ENCODE measurements around the gene PRRX2.
A peak's percentile ranks its signal among the peaks of the same experiment; 100 is the strongest.

PRRX2 gene

DNA sequence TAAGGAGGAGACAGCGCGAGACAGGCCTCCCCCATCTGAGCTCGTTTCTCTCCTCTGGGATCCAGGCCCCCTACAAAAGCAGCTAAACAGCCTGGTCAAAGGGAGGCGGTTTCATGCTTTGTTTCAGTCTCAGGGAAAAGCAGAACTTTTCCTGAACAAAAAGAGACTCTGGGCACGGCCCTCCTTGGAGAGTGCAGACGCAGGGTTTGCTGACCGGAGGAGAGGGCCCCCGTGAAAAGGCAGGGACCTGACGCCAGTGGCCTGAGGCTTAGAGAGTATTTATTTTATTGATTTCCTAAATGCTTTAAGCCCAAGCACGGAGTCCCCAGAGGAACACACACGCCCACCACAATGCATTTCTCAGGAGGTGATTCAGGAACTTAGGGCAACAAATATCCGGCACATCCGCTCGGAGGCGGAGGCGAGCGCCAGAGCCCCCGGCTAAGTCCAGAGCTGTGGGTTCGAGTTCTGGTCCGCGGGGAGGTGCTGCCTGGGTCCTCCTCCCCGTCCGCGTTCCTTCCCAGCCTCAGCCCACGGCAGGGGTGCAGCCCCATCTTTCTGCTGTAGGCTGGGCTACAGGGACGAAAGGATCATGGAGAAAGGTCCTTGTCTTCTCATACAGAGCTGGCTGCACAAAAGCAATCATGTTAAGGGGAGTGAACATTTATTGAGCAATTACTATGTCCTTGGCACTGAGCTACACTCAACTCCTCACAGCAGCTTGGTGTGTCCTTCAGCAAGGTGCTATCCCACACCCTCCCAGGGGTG lies 47.4 kb downstream of the PRRX2 start:
- no peak for DNase-seq

DNA sequence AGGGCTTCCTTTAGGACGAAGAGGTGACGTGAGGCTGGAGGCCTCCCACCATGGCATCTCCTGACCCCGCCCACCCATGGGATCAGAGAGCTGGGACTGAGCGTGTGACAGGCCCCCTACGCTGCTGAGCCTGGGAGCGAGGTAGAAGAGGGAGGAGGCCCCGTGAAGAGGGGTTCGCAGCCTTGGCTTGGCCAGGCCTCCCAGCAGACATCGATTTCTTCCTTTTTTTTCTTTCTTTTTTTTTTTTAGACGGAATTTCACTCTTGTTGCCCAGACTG lies 47.9 kb downstream of the PRRX2 start:
- no peak for DNase-seq

DNA sequence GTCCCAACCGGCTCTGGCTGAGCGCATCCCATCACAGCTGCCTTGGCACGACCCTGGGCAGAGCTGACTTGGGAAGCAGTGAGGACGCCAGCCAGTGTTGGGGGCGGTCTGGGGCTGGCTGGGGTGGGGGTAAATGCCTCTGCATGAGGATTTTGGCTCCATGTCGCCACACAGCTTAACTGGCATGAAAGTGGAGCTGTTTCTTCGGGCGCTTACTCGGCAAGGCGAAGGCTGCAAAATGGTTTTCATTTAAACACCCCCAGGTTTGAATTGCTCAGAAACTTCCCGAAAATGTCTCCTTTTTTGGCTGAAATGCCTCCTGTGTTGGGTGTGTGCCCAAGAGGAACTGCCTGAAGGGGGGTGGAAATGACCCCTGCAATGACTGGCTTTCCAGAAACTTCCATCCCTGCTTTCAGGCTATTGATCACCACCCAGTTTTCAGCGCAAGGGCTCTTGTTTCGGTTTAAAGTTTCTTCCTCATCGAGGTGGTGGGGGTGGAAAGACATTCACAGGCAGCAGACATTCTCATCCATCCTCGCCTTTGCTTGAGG lies 49.1 kb downstream of the PRRX2 start:
- DNase-seq, result no peak

DNA sequence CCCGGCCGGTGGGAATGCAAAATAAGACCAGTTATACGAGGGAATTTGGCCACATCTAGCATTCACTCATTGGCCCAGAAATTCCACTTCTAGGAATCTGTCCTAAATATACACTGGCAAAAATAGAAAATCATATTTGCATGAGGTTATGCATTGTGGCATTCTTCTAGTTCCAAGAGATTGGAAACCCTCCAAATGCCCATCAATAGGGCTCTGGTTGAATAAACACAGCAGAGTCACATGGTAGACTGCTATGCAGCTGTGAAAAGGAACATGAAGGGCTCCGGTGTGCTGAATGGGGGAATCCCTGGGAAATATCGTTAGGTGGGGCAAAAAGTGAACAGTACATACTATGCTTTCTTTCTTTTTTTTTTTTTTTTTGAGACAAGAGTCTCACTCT lies 50.6 kb downstream of the PRRX2 start:
- DNase-seq, result no peak

DNA sequence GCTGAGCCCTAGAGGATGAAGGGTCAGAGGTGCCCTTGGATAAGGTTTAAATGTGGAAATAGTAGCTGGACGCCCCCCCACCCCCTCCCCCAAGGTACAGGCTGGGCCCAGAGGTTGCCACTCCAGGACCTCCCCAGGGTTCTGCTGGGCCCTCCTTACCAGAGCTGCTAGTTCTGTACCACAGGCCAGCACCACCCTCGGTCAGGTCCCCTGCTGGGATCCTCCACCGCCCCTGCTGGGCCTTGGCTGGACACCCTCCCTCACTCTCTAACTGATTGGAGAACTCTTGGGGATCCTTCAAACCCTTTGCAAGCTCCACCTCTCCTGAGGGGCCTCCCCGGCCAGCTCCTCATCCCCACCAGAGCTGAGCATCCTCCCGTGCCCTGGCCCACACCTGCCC lies 52.5 kb downstream of the PRRX2 start:
- no peak for DNase-seq

DNA sequence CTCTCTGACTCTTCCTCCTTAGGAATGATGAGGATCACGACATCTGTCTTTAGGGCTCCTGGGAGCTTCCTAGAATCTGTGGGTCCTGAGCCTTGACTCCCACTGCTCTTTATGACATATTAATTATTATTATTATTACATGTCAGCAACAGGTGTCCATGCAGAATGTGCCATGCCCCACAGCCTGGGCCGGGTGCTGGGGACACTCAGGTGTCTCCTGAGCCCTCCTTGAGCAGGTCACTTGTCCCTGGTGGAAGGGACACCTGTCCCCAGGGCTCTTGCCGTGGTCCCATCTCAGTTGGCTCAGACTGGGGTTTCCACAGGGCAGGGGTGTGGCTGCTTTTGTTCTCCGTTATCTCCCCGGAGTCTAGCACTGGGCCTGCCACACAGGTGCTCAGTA lies 53.2 kb downstream of the PRRX2 start:
- DNase-seq, result no peak

DNA sequence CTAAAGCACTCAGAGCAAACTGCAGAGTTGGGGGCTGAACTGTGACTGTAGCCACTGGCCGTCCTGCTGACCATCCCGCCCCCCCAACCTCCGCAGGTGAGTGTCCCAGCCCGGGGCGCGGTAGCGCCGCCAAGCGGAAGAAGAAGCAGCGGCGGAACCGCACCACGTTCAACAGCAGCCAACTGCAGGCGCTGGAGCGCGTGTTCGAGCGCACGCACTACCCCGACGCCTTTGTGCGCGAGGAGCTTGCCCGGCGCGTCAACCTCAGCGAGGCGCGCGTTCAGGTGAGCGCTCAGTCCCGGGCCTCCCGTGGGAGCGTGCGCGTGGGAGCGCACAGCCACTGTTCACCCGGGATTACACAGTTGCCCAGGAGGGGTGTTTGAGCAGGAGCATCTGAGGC lies 53.7 kb downstream of the PRRX2 start:
- no peak for DNase-seq

DNA sequence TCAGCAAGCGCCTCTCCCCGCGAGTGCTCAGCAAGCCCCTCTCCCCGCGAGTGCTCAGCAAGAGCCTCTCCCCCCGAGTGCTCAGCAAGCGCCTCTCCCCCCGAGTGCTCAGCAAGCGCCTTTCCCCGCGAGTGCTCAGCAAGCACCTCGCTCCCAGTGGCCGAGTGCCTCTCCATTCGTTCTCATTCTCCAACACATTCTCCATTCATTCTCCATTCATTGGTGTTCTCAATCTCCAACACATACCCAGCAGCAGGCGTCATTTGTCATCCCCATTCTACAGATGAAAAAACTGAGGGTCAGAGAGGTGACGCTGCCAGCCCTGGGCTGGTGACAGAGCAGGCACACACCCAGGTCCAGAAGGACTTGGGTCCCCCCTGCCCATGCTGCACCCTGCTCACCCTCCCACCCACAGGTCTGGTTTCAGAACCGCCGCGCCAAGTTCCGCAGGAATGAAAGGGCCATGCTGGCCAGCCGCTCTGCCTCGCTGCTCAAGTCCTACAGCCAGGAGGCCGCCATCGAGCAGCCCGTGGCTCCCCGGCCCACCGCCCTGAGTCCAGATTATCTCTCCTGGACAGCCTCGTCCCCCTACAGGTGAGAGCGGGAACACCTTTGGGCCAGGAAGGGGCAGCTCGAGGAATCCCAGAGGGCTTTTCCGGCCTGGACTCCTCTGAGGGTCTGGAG lies 54.9 kb downstream of the PRRX2 start:
- no peak for DNase-seq

DNA sequence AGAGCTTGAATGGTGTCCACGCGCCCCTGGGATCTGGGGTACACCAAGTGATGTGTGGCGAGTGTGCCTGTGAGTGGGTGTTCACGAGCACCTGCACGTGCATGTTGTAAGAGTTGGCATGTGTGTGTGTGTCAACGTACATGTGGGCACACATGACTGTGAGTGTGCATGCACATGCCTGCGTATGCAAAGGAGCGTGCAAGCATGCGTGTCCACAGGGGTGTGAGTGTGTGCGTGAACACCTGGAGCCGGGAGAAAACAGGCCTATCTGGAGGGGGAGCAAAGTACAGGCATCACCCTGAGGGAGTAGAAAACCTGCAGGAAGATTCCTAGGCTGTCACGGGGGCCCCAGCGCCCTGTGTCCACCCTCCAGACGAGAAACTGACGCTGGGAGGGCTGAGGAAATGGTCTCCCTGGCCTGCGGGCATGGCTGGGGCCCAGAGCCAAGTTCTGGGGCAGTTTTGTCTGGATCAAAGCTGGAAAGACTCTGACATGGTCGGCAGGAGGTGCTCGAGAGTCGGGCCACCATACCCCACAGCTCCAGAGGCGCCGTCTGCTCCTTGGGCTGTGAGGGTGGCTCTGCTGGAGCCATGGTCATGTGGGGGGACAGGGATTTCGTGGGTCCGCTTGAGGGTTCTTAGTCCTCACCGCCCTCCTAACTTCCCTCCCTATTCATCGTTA lies 55.6 kb downstream of the PRRX2 start:
- DNase-seq, result no peak

DNA sequence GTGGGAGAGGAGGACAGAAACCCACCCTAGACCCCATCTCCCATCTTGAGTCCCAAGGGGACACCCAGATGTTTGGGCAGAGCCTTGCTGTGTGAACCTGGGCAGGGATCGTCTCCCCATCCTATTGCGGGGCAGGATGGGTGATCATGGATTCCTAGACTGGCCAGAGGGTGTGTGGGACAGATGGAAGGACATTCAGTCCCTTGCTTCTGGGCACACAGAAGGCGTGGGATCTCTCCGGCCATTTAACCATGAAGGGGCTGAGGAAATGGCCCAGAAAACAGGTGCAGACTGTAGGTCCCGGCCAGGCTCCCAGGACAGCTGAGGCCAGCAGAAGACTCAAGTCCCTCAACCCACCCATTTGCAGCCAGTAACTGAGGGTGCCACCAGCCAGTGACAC lies 57.5 kb downstream of the PRRX2 start:
- DNase-seq, result no peak

DNA sequence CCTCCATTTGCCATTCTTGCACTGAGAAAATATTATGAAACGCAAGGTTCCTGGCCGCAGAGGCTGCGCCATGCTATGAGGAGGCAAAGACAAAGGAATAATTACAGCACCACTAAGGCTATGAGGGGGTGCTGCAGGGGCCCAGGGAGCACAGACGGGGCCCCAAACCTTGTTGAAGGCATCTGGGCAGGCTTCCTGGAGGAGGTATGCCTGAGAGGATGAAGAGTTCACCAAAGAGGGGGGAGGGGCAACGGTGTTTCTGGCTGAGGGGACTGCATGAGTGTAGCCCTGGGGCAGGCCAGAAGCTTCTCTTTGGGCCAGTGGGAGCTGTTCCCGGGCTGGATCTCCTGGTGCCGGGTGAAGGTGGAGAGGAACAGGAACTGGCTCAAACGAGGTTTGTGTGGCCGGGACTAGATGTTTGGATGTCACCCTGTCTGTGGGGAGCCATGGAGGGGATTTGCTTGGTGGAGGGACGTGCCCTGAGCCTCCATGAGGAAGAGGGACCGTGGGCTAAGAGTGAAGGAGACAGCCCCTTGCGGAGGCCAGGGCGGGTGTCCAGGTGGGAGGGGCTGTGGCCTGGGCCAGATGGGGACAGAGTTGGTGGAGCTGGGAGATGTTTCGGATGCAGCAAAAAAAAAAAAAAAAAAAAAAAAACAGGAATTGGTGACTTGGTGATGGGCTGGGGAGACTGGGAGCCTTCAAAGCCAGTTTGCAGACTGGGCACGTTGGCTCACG lies 59.2 kb downstream of the PRRX2 start:
- no peak for DNase-seq

DNA sequence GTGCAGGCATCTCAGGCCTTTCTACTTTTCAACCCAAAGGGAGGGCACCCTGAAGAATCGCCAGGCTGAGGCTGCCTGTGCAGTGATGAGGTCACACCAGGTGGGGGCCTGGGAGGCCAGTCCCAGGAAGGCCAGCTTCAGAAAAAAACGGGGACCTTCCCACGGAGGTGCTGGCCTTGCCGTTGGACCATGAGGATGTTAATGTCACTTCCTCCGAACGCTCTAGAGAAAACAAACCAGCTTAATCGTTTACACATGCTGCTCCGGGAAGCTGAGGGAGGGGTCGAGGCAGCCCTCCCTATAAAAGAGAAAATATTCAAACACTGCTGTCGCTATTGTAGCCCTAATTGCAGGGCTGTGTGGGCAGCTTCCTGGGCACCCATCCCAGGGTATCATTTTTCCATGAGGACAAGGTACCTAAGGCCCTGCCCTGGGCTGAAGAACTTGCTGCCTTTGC lies 60.4 kb downstream of the PRRX2 start:
- no peak for DNase-seq

DNA sequence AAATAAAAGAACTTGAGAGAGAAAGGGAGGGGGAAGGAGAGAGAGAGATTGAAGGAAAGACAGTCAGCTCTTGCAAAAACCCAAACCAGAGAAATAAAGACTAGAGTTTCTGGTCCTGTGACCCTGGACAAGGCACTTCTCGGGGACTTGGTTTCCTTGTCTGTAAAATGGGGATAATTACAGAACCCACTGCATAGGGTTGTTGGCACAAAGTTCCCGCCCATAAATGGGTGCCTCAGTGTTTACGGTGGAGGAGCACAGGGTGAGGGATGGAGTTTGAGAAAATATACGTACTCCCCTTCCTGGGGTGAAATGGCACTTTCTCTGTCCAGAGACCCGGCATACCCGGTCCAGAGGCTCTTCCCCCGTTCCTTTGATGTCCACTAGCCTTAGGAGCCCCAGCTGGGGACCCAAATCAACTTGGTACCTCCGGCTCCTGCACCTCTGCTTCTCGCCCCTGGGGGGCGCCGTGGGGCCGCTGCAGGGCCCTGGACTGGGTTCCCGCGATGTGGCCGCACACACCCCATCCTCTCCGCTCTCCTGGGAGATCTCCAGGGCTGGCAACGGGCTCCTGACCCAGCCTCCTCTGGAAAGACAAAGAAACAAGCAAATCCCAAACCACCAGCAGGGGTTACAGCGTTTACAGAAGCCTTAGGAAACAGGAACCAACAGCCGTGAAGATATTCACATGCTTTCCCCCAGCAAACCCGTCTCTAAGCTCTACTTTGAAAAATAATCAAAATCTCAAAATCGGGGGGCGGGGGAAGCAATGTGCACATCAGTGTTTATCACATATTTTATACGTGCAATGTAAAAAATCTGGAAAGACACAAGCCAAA lies 61.1 kb downstream of the PRRX2 start:
- DNase-seq, result peak; percentile 63

DNA sequence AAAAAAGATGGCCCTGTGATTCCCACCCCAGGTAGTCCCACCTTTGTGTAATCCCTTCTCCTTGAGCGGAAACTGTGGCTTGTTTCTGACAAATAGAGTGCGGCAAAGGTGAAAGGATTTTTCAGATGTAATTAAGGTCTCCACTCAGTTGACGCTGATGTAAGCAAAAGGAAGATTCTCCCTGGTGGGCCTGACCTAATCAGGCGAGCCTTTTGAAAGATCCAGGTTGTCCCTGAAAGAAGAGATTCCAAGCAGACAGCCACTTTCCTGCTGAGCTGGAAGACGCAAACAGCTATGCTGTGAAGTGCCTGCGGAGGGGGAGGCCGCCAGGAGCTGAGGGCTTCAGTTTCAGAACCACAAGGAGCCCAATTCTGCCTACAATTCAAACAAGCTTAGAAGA lies 63.3 kb downstream of the PRRX2 start:
- no peak for DNase-seq

DNA sequence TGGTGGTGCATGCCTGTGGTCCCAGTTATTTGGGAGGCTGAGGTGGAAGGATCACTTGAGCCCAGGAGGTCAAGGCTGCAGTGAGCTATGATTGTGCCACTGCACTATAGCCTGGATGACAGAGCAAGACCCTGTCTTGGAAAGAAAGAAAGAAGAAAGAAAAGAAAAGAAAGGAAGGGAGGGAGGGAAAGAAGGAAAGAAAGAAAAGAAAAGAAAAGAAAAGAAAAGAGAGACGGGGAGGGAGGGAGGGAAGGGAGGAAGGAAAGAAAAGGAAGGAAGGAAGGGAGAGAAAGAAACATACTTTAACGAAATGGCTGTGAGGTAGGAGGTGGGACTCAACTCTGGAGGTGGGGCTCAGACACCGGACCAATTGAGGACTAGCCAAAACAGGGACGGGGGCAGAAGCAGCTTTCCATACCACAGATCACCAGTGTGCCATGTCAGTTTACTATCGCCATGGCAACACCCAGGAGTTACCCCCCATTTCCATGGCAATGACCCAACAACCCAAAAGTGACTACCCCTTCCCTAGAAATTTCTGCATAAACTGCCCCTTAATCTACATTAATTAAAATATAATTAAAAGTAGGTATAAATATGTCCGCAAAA lies 66.1 kb downstream of the PRRX2 start:
- no peak for DNase-seq

DNA sequence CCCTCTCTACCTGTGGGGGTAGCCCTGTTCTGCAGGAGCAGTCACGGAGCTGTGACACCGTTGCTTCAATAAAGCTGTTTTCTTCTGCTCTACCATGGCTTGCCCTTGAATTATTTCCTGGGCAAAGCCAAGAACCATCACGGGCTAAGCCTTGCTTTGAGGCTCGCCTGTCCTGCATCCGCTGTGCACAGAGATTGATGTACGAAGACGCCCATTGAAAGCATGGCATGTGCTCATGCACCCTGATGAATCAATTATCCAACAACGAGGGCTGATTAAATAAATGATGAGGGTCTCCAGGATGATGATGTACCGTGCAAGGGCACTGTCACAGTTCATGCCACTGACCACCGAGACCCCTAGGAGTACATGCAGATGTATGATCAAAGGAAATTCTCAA lies 66.7 kb downstream of the PRRX2 start:
- no peak for DNase-seq

DNA sequence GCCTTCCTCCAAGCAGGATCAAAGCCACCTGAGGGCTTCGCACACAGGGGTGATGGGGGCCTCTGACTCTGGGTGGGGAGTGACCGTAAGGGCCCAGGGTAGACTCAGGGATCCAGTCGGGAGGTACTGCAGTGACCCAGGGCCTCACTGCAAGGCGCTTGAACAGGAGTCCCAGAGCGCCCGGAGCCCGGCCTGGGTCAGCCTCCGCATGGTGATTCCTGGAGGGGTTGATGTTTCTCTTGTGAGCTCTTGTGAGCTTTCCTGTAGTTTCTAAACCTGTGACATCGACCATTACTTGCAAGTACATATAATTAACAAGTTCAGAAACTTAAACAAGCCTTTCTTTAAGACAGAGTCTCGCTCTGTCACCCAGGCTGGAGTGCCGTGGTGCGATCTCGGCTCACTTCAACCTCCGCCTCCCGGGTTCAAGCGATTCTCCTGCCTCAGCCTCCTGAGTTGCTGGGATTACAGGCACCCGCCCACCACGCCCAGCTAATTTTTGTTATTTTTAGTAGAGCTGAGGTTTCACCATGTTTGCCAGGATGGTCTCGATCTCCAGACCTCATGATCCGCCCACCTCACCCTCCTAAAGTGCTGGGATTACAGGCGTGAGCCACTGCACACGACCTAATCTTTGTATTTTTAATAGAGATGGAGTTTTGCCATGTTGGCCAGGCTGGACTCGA lies 67.6 kb downstream of the PRRX2 start:
- DNase-seq, result no peak

DNA sequence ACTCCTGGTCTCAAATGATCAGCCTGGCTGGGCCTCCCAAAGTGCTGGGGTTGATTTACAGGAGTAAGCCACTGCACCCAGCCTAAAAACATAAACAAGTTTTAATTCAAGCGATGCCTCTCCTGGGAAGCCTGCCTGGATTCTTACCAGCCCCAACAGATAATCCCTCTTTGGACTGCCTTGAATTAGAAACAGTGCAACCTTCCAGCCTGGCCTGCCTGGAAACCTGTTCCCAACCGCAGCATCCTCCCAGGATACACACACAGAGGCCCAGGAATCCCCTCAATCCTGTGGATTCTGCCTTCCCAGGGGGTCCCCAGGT lies 68.1 kb downstream of the PRRX2 start:
- DNase-seq, result no peak

DNA sequence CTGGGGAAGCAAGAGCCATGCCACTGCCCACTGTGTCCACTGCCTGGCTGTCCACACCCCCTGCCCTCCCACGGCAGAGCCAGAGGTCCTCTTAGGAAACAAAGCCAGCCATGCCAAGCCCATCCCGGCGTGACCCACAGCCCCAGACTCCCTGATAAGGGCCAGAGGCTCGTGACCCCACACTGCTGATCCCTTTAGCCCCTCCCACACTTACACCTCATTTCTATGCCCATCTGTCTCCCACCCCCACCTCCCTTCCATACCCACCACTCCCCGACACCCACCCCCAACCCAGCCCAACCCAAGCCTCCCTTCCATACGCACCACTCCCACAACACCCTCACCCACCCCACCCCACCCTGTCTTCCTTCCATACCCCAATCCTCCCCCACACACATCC lies 70.1 kb downstream of the PRRX2 start:
- DNase-seq, result no peak

DNA sequence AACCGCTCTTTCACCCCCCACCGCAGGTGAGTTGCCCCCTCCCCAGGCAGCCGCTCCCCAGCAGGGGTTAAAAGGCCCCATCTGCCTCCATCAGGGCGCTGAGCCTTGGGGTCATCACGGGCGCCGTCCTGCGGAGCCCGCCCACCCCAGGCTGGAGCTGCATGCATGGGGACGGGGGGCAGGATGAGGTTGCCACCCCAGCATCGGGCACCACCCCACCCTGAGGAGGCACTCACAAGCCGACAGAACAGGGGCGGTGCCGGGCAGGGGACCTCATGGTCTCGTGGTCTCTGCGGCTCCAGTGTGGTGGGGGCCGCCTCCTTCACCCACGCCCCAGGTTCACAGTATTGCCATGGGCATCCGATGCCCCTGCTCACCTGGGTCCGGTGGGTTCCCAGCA lies 70.9 kb downstream of the PRRX2 start:
- DNase-seq, result no peak

DNA sequence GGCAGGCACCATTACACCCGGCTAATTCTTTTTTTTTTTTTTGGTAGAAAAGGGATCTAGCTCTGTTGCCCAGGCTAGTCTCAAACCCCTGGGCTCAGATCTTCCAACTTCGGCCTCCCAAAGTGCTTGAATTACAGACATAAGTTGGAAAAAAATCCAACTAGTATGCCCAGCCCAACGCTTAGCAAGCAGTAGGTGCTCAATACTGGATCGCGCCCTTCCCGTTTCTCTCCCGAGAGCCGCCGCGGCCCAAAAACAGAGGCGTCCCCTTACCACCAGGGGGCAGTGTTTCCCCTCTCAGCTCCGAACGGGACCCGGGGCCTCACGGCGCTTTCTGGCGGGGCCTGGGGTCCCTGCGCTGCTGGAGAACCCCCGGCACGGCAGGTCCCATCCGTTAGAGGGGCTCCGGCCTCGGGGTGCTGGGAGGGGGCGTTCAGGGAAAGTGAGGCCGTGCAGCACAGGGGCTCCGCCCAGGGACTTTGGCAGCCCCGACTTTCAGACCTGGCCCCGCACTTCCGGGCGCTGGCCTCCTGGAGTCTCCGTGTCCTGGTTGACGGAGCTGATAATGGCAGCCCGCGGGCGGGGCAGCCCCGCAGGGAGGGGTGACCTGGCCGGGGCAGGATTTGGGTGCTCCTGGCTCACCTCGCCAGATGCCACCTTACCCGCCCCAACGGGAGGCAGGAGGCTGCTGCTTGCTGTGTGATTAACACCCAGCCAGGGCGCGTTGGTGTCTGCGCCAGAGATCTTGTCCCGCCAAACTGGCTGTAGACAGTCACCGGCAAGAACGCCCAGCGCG lies 72.2 kb downstream of the PRRX2 start:
- peak; percentile 84 for DNase-seq

All from stimulated activated CD4-positive, alpha-beta T cell treated with anti-CD3 and anti-CD28 coated beads, Interleukin-4, amount 100 ng/mL, for 1 hour (primary cell).